ENCODE data around the gene TMEM218.
"Not testable (repeated sequence)": the region's sequence is repeated elsewhere in the genome, so short reads cannot be mapped to it uniquely, and the experiment has no call there.

The TMEM218 gene

DNA sequence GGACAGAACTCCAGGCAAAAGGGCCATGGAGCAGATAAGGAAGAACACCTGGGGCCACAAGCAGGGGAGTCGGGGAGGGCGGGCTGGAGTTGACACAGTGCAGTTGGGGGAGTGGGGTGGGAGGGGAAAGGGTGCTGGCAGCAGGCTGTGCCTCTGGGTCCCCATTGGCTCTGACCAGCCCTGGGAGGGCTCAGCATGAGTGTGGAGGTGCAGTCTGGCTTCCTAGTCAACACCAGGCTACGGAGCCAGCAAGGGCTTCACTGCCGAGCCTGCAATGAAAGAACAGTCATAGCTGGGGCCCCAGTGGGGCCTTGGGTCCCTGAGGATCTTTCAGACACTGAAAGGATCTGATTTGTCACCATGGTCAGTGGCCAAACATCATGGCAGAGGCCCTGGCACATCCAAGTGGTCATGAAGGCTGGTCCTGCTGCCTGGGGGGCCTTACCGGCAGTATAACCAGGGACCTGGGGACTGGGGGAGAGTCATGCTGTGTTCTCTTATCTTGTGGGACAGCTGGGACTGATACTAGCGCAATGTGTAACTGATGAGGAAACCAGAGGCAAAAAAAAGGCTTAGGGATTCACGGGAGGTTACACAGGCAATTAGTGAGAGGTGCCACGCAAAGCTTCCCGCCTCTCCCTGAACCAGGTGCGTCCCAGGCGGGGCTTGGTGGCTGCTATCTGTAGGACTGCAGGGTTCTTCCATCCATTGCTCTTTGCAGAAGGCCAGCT, 36.8 kb downstream of the TMEM218 start:
- DNase-seq, result no peak

DNA sequence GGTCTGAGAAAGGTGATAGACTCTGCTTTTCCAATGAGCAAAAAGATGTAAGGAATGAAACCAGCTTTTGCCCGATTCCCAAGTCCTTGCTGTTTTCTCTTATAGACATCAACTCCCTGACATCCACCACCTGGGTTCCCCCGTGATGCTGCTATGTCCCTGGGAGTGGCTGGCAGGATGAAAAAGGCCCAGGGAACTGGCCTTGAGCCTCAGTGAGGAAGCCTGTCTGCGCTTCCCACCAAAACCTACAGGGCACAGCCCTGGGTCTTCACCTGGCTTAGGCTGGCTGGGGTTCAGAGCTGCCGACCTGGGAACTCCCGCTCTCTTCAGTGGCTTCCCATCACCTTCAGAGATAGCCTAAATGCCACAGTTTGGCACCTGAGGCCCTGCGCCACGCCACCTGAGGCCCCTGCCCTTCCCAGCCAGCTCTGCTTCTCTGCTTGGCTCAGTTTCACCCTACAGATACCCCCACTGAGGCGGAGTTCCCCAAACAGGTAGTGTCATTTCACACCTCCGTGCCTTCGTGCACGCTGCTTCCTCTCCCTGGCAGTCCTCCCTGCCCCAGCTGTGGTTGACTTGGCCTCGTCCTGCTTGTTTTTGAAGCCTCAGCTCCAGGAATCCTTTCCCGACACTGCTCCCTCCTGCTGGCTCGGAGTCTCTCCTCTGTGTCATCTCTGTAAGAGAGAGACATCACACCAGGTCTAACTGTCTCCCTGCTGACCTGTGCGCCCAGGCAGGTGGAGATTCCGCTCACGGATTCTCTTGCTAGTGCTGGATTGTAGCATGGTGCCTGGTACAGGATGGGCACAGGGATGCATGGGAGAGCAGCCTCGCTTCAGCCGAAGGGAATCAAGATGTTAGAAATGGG, 37.6 kb downstream of the TMEM218 start:
- DNase-seq, result no peak

DNA sequence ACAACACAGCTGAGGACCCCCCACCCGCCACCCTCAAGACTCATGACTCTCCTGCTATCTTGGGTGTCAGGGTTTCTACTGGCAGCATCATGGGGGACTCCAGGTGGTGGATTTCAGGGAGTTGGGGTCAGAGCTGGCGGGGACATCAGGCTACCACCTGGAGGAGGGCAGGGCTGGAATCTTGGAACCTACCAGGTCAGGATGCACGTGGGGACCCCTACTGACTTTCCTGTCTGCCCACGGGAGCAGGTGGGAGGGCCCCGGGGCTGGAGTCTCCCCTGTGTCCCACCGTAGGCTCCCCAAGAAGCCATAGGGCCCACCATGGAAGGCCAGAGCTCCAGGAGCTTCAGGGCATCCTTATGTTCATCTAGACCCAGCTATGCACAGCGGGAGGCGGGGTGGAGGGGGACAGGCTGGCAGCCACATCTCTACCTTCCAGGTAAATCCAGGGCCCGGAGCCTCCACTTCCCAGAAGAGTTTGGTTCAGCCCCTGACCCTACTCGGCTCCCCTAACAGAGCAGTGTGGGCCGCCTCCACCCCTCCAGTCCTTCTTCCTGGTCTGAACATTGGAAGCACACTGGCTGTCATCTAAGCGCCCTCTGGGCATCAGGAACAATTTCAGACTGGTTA, 38.4 kb downstream of the TMEM218 start:
- no peak for DNase-seq

DNA sequence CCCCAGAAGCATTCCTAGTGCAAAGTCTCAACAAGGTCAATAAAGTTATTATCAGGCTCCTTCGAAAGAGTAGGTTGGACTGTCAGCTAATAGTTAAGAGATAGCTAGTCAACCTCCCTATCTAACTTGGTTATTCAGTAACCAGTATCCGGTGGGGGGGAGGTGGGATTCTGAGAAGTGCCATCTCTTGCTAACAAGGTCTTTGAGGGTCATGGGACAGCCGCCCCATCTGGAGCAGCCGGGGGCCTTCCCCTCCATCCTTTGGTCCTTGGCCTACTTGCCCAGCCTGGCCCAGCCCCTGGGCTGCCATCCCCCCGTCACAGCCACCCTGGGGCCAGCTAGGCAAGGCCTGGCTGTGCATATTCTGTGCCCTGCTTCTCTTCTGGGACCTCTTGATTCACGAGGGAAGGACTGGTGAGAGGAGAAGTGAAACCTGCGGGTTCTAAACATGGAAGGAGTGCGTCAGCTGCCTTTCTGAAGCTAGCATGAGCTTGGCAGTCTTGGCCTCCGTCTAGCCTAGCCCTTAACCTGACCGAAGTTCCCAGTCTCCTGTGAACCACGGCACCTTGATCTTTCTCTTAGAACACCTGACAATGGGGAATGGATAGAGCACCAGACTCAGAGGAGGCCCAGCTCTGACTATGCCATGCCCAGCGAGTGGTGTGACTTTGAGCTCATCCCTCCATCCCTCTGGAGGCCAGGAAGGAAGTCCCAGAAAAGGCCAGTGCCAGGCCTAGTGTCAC, 39.0 kb downstream of the TMEM218 start:
- DNase-seq, result no peak

DNA sequence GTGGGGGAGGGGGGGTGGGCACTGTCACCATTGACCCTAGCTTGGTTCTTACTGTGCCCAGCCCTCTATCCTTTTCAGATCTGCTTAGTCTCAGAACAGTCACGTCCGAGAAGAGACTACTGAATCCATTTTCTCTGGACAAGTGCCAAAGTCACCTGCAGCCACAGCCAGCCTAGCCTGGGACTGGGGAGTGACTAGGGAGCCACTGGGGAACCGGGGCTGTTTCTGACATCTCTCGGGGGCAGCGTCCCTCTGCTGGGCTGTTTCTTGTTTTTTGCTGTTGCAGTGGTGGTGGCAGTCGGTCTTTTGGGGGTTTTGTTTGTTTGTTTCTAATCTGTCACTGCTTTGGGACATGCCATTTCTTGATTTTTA, 39.6 kb downstream of the TMEM218 start:
- no peak for DNase-seq

DNA sequence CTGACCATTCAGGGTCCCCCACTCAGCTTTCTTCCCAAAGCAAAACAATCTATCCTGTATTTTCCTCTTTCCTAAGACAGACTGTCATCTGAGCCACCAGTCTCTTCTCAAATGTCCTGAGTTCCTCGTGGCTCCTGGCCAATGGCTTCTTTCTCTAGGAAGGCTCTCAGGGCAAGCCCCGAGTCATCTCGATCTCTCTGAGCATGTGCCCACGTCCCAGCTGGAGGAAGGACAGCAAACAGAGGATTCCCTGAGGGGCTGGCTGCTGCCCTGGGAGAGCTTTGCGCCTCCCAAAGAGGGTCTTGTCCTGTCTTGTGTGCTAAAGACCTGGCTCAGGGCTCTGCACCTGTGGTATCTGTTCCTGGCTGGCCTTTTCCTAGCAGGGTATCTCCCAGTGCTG, 40.0 kb downstream of the TMEM218 start:
- no peak for DNase-seq

DNA sequence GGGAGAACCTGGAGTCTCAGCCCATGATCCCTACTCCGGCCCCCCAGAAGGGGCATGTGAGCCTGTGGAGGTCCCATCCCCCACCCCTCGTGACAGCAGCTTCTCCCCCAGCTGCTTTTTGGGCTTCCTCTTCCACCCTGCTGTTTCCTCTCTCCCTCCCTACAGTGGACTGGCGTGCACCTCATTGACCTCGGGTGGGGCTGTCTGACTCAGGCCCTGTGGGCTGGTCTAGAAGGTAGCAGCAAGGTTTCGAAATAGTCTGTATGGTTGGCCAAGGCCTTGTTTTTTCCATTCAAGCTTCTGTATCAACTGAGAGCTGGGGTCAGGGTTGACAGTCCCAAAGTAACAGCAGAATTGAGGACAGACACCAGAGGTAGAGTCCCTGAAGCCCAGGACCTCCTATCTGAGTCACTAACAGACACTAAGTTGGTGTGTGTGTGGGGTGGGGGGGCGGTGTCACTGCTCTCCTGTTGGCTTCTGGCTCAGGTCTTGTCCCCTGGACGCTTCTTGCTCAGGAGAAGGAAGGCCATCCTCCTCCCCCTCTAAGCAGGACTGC, 40.6 kb downstream of the TMEM218 start:
- DNase-seq, result no peak

DNA sequence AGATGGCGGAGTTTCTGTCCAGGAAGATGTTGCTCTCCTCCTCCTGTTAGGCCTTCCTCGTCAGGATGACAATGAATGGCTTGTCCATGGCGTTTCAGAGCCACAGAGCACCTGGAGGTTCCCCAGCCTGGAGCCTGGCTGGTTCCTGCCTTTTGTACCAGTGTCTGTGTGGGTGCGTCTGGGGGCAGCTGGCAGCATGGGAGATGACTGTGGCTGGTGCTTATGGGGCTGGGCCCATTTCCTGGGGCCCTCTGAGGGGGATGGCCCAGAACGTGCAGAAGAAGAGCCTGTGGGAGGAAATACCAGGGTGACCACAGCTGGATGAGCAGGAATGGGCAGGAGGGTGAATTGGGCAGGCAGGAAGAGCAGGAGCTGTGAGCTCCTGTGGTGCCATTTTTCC, 41.6 kb downstream of the TMEM218 start:
- DNase-seq, result no peak

DNA sequence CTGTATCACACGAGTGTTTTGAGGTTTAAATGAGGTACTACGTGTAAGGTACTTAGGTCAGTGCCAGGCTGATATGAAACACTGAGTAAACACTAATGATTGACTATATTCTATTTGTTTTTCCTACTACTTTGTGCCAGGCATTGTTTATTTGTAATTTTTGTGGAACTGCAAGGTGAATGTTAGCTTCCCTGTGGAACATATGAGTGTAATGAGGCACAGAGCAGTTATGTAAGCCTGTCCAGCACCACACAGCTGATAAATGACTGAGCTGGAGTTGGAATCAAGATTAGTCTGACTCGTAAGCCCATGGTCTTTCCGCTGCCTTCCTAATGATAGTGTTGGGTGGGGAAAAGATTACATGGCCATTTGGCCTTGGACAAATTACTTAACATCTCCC, 42.4 kb downstream of the TMEM218 start:
- no peak for DNase-seq

DNA sequence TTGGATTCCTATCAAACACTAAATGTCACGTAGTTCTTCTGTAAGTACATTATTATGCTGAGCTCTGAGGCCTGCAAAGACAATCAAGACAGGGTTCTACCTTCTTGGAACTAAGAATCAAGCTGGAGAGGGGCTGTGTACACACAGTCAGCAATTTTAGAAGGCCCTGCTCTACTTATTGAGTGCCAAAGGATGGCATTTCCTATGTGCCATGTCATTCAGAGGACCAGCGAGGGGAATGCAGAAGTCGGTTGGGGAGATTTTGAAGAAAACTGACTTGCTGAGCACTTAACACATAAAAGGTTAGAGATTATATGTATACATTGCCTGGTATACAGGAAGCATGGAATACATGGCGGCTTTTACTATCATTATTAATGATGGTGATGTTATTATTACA, 43.1 kb downstream of the TMEM218 start:
- DNase-seq, result no peak

DNA sequence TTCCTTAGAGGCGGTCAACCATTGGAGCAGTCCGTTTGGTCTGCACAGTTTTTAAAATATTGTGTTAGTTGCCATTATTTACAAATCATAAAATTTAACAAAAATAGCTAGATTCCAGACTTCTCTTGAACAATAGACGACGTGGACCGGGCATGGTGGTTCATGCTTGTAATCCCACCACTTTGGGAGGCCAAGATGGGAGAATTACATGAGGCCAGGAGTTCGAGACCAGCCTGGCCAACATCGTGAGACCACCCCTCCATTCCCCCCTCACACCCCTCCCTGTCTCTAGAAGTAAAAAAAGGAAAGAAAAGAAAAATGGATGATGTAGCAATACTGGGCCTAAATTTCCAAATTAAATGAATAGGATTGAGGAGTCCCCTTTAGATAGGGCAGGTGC, 47.4 kb downstream of the TMEM218 start:
- no peak for DNase-seq

DNA sequence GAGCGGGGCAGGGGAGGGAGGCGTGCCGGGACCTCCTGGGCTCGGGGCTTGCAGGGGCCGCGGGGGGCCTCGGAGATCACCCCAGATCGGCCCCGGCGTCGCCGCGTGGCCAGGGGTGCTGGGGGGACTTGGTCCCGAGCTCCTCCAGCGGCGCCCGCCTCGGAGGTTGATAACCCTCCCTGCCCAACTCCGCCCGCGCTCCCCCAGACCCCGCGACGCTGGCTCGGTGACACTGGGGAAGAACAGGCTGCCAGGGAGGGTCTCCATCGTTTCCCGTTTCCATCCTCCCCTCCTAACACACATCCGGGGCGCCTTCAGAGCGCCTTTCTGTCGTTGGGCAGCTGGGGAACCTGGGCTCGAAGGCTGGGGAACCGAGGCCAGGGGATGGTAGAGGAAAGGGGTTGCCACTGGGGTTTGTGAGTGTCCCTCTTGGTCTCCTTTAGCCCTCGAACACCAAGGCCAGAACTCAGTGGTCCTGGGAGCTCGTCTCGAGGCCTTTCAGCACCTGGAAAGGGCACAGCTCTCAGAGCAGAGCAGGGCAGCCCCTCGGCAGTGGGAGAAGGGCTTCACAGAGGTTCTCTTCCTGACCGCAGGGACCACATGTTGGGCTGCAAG, 47.9 kb downstream of the TMEM218 start:
- no peak for DNase-seq

DNA sequence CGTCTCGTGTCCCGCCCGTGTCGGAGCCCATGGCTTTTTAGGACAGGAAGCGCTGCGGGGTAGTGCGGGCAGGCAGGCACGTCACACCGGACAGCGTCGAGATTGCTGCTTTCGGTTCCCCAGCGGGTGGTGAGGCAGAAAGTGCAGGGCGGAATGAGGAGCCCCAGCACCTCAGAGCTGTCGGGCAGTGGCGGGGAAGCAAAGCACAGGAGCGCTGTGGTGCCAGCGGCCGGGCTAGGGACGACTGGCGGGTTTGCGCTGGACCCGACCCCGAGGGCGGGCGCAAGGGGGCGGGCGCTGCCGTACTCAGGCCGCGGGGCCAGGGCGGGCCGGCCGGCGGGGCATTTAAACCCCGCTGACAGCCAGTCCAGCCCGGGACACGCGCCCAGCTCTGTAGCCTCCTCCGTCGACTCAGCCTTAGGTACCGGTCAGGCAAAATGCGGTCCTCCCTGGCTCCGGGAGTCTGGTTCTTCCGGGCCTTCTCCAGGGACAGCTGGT, 48.4 kb downstream of the TMEM218 start, which contains the start of gene SLC37A2:
Gene SLC37A2, plus strand, starts transcription at position 375 of the 498 bp plus-strand sequence. Its CDS starts 63 bp downstream, at position 438.
- no peak for DNase-seq

DNA sequence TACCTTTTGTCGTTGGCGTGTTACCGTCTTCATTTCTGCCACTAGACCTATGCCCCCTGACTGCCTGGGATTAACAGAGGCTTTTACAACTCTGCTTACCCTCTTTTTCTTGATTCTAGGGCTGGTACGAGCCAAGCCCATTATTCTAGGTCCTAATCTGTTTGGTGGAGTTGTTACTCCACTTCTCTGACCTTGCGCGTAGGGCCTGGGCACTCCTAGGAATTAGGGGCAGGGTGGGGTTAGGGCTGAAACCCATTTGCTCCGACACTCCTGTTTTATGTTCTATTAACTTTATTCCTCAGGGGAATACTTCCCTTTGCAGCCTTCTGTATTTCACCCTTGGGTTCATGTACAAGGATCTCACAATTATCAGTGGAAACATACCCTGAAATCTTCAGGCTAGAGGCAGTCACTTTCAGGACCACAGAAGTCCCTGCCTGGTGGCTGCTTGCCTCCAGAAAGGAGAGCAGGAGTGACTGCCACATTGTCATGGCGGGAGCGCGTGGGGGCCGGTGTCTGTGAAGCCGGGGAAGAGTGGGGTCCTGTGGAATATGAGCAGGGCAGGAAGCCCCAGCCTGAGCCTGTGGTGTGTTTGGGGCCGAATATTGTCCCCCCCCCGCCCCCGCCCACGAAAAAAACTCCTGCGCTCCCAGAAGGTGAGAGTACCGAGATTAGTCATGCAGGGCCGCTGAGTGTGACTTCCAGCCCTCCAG, 49.1 kb downstream of the TMEM218 start:
- DNase-seq, result no peak

DNA sequence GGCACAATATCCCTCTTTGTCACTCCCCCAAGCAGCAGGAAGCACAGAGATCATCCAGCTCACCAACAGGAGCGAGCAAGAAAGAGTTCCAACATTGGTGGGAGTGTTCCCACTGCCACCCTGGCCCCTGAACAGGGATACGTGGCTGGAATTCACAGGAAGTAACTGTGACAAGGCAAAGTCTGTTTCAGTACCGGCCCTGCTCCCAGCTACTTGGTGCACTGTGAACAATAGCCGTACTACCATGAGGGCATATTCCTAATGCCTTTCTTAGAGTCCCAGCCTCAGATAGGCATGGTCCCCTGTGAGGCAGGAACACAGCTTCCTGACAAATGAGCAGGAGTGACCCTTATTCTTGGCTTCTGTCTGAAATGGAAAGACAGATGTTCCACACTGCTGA, 50.1 kb downstream of the TMEM218 start:
- no peak for DNase-seq

DNA sequence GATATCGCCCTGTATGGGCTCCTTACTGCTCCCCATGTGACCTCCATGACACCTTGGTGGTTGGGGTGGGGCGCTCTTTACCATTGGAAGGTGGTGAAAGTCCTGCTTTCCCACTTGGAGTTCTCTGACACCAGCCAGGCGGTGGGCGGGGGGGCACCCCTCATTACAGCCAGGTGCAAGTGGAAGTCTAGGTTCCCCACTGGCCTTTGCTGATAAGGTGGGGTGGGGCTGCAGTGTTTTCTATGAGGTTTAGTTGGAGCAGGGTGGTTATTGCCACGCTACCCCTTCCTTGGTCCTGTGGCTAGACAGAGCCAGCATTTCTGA, 53.8 kb downstream of the TMEM218 start:
- DNase-seq, result no peak

DNA sequence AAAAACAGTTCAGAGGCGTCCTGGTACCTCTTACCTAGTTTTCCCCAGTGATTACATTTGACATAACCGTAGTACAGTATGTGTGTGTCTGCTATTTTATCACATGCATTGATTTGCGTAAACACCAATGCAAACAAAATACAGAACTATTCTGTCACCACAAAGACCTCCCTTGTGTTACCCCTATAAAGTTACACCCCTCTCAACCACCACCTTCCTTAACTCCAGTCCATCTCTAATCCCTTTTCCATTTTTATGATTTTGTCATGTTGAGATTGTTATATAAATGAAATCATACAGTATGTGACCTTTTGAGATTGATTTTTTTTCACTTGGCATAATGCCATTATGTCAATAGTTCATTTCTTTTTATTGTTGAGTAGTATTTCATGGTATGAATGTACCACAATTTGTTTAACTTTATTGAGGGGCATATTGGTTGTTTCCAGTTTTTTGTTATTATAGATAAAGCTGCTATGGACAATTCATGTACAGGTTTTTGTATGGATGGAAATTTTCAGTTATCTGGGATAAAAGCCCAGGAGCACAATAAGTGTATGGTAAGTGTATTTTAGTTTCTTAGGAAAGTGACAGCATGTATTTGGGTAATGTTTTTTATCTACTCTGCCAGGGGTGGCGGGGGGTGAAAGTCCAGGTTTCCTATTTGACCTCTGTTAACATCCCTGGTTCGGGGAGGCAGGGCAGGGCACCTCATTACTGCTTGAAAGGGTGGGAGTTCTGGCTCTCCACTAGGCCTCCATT, 54.3 kb downstream of the TMEM218 start:
- no peak for DNase-seq

DNA sequence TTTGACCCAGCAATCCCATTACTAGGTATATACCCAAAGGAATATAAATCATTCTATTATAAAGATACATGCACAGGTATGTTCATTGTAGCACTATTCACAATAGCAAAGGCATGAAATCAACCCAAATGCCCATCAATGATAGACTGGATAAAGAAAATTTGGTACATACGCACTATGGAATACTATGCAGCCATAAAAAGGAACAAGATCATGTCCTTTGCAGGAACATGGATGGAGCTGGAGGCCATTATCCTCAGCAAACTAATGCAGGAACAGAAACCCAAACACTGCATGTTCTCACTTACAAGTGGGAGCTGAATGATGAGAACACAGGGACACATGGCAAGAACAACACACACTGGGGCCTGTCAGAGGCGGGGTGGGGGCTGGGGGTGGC, 55.3 kb downstream of the TMEM218 start:
- not testable (repeated sequence) for DNase-seq

DNA sequence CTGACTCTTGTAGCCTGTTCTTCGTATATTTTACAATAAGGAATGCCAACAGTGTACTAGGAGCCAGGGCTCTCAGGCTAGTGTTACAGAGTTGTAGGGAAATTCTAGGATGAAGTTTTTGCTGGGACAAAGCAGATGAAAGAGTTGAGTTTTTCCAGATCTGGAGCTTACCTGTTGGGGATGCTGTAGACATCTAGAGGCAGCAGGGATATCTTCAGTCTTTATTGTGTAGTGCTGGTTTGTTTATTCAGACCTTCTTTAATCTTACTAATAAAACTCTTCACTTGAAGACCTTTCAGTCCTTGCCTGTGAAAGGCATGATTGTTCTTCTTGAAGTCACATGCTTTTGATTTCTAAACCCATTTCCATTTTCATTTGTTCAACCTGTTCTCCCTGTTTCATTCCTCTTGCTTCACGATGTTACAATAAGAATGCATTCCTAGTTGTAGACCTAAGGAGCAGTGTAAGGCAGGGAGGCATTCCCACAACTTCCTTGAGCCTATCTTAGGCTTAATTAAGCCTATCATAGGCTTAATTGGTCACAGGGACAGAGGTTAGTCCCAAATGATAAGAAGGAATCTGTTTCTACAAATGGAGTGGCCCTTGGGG, 56.2 kb downstream of the TMEM218 start:
- DNase-seq, result no peak

DNA sequence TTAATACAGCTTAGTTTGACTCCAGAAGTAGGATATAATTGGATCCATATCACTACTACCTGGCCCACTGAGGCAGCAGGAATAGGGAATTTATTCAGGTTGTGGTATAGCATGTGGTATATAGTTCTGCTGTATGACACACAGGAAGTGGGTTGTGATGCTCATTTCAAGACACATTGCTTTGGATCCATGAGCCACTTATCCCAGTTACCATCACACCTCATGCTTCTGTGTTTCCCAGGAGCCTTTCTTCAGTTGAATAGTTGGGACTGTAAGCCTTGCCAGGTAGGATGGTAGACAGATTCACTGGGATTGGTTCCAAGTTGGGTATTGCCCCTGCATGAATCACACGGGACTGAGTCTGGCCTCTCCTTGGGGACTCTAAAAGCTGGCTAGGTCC, 58.3 kb downstream of the TMEM218 start:
- no peak for DNase-seq

Data from NCI-H187 (cell line).